Inflammatory macrophage treated with lipopolysaccharide for 1 hour (primary cell): ENCODE results near the gene AQP12A.
"Not testable (repeated sequence)": the region's sequence is repeated elsewhere in the genome, so short reads cannot be mapped to it uniquely, and the experiment has no call there.

Experiments used
- DNase-seq, 2 donors: peaks; one replicate each; pipeline ENCODE4 v3.0.0-alpha.2; 2020 to 2022

Gene AQP12A

DNA sequence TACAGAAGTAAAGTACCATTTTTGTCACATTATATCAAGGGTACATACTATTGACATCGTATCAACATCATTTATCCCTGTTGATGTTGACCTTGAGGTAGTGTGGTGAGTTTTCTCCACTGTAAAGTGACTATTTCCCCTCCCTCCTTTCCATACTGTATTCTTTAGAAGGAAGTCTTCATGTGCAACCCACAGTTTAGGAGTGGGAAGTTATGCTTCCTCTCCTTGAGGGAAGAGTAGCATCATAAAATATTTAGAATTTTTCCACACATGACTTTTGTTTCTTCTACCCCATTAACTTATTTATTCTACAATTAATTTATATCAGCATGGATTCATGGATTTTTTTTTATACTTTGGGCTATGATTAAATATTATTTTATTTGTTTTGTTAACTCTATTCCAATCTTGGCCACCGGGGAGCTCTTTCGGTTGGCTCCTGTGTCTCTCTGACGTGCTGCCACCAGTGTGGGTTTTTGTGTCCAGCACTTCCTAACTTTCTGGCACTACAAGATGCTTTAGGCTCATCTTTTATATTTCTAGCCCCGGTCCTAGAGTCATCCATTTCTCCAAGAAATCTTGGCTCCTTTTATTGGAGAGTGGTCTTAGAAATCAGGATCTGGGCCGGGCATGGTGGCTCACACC lies 28.0 kb upstream of the AQP12A start:
- DNase-seq: peak; percentile 21 to 22

DNA sequence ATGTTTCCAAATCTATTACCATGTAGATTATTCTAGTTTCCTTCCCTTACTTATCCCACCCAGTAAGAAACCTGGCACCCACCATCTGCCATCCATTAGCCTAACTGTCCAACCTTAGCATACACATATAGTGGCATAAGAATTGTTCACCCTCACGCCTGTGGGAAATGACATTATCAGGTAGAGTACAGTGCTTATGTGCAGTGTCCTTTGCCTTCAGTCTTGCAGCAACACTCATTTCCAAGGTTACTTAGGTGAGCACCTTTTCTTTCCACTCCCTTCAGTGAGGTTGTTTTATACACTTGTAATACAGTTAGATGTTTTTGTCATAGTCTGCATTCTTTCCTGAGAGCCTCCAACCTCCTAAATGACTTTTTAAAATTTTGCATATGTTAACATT lies 27.0 kb upstream of the AQP12A start:
- no peak for DNase-seq

- no peak for DNase-seq
Observed at GRCh38 chr2:240670402-240670801, 21.3 kb upstream of the AQP12A start.

DNA sequence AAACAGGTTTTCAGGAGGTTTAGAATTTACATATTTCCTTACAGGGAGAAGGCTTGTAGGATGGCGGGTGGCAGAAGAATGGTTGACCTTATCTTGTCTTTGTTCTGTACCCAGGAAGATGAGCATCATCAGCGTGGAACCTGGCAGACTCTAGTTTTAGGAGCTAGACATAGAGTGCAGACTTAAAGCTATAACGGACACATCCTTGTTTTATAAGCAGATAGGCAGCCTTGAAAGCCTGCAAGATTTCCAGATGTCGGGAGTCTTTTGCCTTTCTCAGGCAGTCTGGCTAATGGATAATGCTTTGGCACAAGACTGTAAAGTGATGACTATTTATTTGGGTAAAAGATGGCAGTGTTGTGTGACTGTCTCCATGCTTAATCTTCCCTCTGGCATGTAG lies 20.7 kb upstream of the AQP12A start:
- no peak for DNase-seq

DNA sequence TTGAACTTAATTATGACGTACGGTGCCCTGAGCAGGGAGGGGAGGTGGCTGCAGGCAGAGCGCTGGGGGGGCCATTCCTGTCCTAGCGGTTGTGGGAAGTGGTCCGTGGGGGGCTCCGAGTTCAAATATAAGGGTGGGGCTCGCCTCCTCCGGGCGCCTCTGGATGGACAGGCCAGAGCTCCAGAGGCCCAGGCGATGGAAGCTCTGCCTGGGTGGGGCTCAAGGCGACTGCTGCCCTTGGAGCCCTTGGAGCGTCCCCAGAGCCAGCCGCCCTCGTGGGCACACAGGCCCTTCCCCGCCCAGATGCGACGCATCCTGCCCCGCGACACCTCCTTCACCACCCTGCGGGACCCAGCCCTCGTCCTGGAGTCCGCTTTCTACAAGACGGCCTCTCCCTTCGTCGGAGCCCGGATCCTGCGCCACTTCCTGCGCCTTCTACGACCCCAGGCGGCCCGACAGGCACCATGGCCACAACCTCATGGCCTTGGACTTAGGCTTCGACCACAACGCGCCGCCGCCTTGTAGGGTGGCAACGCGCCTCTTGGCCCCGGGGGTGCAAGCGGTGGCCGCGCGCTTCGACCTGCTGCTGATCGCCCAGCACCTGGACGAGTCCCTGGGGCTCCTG lies 19.5 kb upstream of the AQP12A start:
- DNase-seq: no peak

GRCh38 chr2:240672701-240673190 lies 18.9 kb upstream of the AQP12A start:
- DNase-seq: no peak

GRCh38 chr2:240674461-240675184 lies 17.0 kb upstream of the AQP12A start:
- not testable (repeated sequence) for DNase-seq

DNA sequence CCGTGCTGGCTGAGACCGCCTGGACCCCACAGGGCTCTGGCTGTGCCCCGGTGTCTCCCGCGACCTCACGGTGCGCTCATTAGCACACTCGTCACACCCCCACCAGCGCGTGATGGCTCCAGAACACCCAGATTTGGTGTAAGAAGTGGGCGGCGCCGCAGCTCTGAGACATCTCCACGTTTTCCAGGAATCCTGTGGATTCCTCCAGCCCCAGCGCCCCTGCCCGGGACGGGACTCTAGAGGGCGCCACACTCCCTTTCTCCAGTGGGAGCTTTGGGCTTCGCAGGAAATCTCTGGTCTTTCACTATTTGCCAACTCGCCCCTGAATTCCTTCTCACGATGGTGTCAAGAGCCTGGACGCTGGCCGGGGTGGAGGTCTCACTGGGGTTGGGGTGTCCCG lies 16.3 kb upstream of the AQP12A start:
- DNase-seq: not testable (repeated sequence)

- not testable (repeated sequence) for DNase-seq
Observed at GRCh38 chr2:240678043-240678442, 13.6 kb upstream of the AQP12A start.

DNA sequence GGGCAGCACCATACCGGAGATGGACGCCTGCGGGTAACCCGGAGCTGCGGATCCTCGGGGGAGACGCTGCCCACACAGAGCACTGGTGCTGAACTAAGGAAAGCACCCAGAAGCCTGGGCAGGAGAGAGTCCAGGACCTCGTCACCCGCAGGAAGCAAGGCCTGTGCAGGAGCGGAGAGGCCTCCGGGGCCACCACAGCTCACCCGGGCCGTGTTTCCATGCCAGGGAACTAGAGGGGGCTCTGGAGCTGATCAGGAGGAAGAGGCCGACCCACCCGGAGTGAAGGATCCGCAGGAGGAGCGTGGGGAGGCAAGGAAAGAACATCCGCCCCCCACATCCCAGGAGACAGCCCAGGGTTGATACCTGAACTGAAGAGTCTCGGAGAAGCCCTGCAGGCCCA lies 12.8 kb upstream of the AQP12A start:
- not testable (repeated sequence) for DNase-seq

GRCh38 chr2:240680185-240680584 lies 11.5 kb upstream of the AQP12A start:
- not testable (repeated sequence) for DNase-seq

- not testable (repeated sequence) for DNase-seq
Observed at GRCh38 chr2:240682431-240683224, 9.0 kb upstream of the AQP12A start, which contains the start of gene AQP12B. Gene AQP12B, minus strand, starts transcription at chr2:240682885. Its CDS starts 48 bp downstream, at chr2:240682837.

DNA sequence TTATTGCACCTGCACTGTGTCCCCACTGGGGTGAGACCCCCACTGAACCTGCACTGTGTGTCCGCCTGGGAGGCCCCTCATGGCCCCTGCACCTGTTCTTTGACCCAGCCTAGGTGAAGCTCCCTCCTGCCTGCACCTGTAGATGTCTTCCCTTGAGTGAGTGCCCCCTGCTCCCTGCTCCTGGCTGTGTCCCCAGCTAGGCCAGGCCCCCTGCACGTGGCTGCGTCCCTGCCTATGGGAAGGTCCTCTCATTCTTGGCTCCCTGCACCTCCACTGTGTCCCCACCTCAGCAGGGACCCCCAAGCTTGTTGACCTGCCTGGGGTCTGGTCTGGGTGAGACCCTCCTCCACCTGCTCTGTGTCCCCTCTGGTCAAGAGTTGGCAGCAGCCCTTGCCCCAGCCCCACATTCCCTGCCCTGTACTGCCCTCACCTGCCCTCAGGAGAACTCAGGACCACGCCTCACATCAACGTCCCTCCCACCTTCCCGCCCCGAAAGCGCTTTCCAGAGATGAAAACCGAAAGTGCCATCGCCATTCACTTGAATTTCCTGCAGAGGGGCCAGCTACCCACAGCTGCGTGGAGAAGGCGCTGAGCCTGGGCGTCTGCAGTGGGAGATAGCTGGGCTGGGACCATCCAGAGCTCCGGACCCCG lies 8.2 kb upstream of the AQP12A start:
- DNase-seq: not testable (repeated sequence)

DNA sequence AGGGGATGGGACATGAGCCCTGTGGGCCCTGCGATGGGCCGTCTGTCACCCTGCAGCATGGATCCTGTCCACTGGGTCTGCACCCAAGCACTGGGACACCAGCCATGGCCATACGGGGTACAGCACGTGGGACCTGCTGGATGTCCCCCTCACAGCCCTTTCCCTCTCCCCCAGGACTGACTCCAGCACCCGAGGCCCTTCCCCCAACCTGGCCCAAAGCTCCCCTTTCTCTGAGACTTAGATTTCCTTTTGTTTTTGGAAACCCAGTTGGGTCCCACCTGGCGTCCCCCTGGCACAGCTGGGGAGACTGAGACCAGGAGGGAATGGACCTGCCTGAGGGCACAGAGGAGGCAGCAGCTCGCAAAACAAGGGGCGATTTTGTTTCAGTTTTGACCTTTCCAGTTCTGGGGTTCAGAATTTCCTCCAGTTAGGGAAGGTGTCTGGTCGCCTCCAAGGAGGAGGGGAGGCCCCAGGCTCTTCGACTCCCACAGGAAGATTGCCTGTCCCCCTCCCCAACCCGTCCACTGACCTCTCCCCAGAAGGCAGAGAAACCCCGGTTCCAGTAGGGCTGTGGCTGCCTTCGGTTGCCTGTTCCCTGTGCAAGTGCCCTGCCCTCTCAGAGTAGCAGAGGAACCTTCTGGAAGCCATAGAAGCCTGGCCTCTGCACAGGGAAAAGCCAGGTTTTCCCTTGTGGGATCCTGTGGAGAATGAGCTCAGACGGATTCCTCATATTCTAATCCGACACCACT lies 7.5 kb upstream of the AQP12A start:
- not testable (repeated sequence) for DNase-seq

- DNase-seq: no peak
Observed at GRCh38 chr2:240685771-240686371, 5.8 kb upstream of the AQP12A start.

DNA sequence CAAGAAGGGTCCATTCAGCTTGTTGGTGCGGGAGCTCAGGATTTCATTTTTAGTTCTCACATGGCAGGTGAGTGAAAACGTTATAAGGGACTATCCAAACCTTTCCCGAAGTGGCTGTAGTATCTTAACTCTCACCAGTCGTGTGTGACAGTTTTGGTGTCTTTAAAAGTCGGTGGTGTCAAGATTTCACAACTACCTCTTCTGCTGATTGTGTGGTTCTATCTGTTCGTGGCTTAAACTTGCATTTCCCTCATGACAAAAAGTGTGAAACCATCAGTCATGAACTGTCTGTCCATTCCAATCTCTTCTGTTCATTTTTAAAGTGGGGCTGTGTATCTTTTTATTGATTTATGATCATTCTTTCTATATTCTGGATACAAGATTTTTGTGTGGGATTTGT lies 5.2 kb upstream of the AQP12A start:
- no peak for DNase-seq

DNA sequence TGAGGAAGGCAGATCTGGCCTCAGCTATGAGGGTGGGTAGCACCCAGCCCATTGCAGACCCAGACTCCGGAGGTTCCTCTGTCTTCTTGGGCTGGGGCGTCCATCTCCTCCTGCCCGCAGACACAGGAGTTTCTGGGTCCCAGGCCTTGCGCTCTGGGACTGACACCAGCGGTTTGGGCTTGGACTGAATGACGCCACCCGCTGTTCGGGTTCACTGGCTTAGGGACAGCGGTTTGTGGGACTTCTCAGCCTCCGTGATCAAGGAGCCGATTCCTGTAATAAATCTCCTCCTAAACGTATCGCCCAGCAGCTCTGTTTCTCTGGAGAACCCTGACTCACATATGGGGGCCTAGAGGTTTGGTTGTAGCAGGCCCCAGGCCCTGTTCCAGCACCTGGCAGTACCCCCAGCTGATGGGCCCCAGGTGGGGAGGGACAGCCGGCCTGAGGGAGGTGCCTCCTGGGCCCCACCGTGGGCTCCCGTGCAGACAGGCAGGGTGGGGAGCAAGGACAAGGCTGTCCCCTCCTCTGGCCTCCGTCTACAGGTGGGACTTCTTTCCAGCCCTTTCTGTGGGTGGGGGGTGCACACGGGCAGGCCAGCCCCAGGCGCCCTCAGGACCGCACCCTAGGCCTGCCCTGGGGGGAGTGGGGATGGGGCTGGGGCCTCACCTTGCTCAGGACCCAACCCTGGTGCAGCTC lies 4.5 kb upstream of the AQP12A start:
- DNase-seq: no peak

GRCh38 chr2:240687741-240688552 lies 3.7 kb upstream of the AQP12A start:
- DNase-seq: no peak

DNA sequence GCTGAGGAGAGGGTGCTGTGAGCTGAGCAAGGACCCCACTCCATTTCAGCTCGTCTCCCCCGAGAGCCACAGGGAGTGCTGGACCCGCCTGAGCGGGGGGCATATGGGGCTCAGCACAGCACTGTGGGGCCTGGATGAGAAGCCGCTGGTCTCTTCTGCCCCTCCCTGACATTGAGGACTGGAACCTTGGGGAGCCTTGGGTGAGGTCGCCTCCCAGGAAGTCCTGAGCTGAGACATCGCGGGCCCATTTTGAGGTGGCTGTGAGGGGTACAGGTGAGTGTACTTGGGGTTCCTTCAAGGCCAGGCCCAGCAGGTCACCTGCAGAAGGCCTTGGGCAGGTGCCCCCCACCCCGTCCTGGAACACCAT lies 3.1 kb upstream of the AQP12A start:
- DNase-seq: no peak

GRCh38 chr2:240689975-240690374 lies 1.7 kb upstream of the AQP12A start:
- DNase-seq: no peak
